ENCODE results near the gene ADAMTS6.
"Not testable (repeated sequence)": the region's sequence is repeated elsewhere in the genome, so short reads cannot be mapped to it uniquely, and the experiment has no call there.

ADAMTS6 gene

DNA sequence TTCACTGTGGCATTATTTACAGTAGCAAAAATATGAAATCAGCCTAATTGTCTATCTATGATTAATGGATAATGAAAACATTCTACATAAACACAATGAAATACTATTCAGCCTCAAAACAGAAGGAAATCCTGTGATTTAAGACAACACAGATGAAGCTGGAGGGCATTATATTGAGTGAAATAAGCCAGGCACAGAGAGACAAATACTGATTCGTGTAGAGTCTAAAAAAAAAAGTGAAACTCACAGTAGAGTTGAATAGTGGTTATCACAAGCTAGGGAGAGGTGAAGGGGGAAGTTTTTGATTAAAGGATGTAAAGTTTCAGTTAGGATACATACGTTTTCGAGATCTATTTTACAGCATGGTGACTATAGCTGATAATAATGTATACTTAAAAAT lies 122.2 kb downstream of the ADAMTS6 start:
- DNase-seq: no peak

DNA sequence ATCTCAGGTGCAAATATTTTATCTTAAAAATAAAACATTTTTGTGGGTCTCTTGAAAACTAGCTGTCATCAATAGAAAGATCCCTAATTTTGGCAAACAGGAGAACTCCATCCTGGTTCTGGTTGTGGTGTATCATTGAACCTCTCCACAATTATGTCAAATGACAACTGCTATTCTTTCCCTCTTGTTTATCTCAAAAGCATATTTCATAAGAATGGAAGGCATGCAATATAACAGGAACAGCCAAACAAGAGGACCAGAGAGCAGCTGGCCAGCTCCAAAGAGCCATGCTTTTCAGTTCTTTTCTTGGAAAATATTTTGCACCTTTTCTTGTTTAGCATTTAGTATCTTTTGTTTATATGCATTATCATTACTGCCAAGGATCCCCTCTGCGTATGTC lies 125.4 kb downstream of the ADAMTS6 start:
- no peak for DNase-seq

DNA sequence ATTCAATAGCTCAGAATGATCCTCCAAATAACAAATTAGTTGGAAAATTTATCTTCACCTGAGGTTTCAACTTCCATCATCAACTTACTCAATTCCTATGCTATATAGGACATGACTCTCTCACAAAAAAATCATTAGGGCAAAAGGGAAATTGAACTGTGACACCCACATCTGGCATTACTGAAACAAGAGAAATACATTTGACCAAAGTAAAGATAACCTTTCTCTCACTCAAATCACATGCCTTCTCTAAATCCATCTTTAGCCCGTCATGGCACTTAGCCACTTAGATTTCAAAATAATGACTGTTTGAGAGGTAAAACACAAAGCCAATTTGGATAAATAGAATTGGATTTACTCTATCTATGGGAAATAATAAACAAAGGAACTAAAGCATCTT lies 126.4 kb downstream of the ADAMTS6 start:
- DNase-seq: no peak

DNA sequence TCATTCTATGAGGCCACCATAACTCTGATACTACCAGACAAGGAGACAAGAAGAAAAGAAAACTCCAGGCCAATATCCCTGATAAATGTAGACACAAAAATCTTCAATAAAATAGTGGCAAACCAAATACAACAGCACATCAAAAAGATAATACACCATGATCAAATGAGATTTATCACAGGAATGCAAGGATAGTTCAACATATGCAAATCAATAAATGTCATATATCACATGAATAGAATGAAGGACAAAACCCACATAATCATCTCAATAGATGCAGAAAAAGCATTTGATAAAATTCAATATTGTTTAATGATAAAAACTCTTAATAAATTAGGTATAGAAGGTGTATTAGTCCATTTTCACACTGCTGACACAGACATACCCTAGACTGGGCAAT lies 139.9 kb downstream of the ADAMTS6 start:
- DNase-seq: no peak

DNA sequence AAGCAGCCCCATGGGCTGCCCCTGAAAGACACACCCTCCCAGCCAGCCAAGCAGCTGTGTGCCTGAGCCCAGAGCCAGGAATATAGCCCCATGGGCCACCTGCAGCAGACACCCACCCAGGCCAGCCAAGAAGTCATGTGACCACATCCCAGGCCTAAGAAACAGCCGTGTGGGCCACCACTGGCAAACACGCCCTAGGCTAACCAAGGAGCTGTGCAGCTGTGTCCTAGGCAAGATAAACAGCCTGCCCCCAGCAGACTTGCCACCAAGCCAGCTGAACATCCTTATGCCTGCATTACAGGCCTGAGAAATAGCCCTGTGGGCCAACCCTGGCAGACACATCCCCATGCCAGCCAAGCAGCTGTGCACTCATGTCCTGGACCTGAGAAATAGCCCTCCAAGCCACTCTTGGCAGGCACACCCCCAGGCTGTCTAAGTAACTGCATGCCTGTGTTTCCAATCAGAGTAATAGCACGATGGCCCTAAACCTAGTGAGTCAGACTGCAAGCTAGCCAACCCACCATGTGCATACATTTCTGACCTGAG lies 143.0 kb downstream of the ADAMTS6 start:
- DNase-seq: no peak

DNA sequence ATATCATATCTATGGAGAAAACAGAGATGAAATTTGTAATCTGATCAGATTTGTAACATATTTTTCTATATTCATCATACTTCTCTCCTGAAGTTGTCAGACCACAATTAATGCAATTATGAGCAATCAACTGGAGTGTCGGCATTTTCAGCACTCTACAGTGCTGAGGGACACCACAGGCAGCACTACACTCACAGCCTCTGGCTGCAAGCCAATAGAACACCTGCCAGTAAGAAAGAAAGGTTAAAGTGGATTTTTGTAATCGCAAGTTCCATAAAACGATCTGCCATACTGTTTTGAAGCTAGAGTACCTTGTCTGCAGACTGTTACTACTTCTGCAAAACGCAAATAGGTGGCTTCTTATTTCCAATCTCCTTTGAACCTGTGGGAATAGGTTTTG lies 147.6 kb downstream of the ADAMTS6 start:
- no peak for DNase-seq

DNA sequence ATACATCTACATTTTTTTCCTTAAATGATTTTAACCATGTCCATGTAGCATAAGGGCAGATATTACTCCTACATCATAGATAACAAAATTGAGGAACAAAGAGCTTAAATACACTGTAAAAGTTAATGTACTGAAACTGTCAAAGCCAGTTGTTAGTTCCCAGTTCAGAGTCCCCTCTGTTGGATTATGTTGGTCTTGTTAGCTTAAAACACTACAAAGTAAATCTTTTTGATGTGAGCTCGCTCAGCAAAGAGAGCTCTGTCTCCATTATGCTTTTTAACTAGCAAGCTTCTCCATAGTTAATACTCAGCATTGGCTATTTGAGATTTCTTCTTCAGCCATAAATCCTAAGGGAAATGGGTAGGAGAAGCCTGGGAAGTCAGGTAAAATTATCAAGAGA lies 149.1 kb downstream of the ADAMTS6 start:
- no peak for DNase-seq

DNA sequence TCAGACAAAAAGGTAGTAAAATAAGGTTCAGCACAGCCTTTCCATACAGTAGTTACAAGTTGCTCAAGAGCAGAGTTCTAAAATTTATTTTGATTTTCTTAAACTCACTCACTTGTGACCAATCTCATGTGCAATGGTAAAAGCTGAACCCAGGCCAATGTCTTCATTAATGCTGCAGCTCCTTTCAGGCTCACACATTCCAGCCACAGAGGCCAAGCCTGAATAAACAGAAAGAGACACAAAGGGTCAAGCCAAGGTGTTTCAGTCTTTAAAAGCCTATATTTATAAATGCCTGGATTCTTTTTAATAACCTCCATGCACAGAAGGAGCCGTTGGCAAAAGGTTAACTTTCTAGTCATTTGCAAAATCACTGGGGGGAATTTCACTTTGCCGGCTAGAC lies 152.5 kb downstream of the ADAMTS6 start:
- peak; percentile 23 for DNase-seq

DNA sequence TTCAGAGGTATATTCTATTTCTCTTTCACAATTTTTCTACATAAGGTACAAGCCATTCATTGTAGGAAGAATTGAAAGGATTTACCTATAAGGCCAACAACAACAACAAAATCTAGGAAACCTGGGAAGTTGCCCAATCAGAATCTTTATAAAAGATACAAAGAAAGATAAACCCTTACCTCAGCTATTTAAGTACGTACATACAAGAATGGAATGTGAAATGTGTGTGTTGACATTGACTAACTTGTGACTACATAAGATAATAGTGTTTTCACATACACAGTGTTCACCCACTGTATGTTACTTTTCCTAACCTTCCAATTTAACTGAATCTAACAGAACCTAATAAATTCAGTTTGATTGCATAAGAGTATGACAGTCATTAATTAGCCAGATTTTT lies 154.1 kb downstream of the ADAMTS6 start:
- peak; percentile 65 for DNase-seq

DNA sequence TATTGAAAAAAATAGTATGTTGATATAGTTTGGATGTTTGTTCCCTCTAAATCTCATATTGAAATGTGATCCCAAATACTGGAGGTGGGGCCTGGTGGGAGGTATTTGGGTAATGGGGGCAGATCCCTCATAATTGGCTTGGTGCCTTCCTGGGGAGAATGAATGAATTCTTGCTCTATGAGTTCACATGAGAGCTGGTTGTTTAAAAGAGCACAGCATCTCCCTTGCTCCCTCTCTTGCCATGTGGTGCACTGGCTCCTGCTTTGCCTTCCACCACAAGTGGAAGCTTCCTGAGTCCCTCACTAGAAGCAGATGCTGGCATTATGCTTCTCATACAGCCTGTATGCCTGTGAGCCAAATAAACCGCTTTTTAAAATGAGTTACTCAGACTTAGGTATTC lies 154.8 kb downstream of the ADAMTS6 start:
- DNase-seq: peak; percentile 76

DNA sequence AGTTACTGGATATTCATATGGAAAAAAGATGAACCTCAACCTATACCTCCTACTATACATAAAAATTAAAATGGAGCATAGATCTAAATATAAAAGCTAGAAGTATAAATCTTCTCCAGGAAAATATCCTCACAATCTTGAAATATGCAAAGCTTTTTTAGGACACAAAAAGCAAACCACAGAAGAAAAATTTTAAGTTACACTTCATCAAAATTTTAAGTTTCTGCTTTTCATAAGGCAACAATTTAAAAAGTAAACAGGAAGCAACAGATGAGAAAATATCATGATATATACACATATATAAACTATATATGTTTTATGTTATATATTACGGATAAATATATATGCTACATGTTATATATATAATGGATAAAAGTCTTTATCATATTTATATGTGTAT lies 157.5 kb downstream of the ADAMTS6 start:
- DNase-seq: no peak

DNA sequence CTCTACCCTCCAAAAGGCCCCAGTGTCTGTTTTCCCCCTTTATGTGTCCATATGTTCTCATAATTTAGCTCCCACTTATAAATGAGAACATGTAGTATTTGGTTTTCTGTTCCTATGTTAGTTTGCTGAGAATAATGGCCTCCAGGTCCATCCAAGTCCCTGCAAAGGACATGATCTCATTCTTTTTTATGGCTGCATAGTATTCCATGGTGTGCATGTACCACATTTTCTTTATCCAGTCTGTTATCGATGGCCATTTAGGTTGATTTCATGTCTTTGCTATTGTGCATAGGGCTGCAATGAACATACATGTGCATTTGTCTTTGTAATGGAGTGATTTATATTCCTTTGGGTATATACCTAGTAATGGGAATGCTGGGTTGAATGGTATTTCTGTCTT lies 161.0 kb downstream of the ADAMTS6 start:
- DNase-seq: not testable (repeated sequence)

DNA sequence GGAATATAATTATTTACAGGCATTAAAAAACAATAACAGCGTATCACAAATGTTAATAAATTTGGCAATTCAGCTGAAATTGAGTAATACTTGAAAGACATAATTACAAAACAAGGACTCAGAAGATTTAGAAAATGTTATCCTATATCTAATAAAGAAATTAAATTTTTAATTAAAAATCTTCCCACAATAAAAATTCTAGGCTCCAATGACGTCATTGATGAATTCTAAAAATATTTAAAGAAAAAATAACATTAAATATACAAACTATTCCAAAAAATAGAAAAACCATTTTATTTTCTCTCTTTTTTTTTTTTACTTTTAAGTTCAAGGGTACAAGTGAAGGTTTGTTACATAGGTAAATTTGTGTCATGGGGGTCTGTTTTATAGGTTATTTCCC lies 161.5 kb downstream of the ADAMTS6 start:
- no peak for DNase-seq

DNA sequence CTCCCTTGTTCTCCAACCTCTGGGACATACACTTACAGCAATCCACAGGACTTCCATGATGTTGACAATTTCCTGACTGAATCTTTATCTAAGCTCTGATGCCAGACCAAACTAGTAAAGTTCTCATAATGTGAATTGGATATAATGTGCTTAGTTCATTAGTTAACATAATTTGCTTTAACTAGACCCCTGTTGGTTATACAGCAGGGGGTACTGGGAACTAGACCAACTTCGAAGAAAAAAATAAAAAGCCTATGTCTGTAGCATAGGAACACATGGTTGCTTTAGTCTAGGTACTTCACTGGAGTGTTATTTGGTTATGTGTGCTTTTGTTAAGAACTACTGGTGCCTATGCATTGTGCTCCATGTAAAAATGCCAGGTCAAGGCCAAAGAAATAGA lies 173.8 kb downstream of the ADAMTS6 start:
- no peak for DNase-seq

DNA sequence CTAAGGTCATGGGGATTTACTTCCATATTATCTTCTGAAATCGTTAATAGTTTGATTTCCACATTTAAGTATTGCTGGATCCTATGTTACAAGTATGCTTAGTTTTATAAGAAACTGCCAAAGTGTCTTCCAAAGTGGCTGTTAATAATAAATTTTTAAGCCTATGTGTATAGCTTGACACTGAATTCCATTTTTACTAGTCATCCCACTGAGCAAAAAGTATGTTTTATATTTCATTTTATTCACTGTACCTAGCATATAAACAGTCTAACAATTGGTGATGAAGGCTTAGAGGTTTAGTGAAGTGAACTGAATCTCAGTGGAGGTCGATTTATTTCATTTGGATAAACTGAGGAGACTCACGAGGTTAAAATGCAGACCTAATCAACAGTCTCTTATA lies 174.6 kb downstream of the ADAMTS6 start:
- DNase-seq: peak; percentile 48

DNA sequence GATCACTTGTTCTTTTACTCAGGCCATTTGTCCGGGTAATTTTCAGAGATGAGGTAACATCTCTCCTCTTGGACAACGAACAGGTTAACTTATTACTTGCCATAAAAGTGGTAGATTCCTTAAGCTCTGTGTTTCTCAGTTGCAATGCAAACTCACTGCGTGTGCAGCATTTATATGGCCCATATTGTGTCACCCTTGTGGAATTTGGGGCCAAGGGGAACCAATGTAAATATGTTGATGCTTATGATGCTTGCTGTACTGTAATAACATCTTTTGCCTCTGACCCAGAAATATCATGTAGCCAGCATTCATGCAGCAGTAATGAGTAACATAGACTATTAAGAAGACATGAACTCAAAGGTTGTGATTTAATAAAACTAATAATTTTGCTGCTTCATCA lies 175.8 kb downstream of the ADAMTS6 start:
- peak; percentile 66 for DNase-seq

DNA sequence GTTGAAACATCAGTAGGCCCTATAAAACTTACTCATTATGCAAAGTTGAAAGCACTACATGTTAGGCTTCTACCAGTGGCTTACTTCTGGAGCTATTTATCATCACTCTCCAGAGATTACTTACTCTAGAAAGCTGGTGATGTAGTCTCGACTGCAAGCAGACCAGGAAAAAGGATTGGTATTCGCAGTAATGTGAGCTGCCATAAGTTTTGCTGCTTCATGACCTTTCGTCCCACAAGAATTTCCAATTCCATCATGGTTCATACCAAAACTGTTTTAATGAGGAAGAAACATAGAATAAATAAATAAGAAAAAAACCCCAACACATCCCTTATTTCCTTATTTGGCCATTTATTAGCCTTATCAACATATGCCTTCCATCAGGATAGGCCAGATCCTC lies 181.9 kb downstream of the ADAMTS6 start:
- peak; percentile 83 for DNase-seq

DNA sequence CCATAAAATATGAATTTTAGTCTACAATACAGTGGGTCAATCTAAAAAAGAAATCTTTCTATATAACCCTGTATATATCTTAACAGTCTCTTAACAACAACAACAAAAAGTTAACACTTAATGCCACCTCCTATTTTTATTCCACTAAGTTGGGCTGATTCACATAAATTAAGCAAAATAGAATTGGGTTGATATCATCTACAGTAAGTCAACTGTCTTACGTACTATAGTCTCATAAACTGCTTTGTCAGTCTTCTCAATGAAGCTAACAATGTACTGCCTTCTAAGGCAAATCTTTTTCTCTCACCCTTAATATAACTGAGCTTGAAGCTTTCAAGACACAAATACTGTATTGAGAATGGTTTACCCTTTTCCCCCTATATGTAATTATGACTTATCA lies 185.7 kb downstream of the ADAMTS6 start:
- no peak for DNase-seq

DNA sequence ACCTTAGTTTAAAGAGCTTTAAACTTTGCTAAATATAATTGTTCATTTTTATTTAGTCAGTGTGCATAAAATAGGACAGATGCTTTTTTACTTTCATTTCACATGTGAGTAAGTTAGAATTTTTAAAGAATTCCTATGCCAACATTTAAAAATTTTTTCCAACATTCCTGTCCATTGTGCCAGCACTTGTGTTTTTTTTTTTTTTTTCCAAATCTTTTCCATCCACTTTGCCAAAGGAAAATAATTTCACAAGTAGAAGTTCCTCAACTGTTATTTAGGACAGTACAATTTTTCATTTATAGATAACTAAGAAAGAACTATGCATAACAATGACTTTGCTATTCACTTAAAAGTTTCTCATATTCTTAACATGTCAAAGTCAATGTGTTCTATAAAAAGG lies 189.5 kb downstream of the ADAMTS6 start:
- no peak for DNase-seq

DNA sequence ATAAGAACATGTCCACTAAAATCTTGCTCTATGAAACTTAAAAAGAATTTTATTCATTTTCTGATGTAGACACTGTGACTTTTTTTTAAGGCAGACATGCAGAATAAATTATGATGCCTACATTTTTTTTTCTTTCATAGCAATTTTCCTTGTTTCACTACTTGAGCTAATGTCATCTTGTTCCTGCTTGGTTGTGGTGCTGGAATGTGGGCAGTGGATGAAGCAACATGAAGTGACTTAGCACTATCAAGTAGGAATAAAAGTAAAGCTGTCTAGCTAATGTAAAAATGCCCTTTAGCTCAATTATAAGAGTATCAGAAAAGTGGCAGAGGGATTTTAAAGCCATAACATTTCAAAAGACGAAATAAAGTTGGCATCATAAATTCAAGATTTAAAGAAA lies 191.0 kb downstream of the ADAMTS6 start:
- DNase-seq: peak; percentile 15

DNA sequence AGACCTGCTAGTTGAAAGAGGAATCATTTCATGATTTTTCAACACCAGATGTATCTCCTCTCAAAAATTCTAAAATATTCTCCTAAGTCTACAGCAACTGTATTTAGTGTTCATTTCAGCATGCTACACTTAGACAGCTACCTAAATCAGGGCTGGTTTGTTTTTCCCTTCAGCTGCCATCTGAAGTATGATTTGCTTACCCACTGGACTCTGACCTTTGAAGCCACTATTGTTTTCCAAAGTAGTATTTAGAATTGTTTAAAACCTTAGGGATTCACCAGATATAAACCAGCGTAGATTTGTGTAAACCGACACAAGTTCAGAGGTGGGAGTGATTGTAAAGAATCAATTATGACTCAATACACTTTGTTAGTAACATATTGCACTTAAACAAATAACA lies 193.1 kb downstream of the ADAMTS6 start:
- DNase-seq: no peak

DNA sequence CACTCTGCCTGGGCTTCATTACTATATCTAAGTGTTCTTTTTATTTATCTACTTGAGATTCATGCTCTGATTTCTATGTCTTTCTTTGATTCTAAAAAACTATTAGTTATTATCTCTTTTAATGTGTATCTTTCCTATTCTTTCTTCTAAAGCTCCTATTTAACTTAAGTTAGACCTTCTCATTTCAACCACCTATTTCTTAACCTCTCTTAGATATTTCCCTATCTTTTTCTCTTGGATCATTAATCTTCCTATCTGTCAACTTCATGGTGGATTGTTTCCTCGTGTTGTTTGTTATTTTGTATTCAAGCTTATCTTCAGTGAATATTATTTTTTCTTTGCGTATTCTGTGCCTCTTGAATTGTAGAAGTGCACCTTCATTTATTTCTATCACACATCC lies 202.1 kb downstream of the ADAMTS6 start:
- DNase-seq: no peak

DNA sequence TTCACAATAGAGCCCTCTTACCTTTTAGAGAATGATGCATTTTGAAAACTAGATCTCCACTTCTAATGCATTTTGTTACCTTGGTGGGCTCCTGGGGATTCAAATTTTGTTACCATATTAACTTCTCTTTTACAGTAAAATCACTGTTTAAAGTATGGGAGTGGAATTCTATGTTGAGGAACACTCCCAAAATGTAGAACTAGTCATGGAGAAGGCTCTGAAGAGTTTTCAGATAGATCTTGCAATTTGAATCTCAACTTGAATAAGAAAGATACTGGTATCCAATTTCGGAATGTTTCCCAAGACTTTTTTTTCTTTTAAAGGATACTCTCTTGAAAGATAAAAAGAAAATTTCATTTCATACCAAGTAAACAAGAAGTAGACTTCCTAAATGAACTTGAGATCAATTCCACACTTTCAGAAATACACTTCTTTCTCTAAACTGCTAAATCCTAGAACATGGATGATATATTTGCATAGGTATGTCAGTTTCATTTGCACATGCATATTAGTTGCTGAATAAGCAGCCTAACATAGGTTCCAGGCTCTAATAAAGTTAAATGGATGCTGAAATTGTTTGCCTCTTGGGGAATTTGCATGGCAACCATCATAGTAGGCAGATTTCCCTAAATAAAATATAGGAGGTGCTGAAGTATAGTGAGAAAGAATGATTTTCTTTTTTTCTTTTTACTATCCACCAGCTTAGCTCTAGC lies 205.4 kb downstream of the ADAMTS6 start:
- DNase-seq: no peak

DNA sequence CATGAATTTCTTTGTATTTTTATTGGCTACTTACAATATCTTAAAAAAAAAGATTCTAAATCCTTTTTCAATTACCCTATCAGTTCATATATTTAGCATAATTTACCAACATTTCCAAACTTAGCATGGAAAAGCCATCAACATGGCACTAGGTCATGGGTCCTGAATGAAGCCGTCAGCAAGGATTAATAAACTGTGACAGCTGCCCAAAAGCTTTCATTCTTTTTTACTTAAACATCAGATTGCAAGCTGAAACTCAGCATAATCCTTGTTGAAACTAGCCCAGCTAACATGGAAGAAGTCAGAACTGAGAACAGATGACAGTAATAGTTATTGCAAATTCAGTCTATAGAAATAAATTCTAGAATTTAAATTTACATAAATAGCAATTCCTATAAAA lies 209.8 kb downstream of the ADAMTS6 start:
- DNase-seq: no peak

DNA sequence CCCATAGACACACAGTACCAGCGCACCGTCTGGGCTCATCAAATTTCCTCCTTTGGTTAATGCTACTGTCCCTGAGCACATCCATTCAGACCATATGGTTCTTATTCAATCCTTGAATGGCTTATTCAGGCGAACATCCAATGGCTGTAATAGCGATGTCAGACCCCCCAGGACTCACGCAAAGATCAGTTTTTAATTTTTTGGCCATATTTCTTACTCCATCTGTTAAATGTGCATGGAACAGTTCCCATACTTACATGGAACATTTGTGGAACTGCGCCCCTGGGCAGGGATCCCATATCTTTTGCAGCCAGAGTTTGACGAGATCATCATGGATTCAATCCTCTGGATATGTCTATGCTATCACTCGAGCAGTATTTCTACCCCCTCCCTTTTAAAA lies 213.2 kb downstream of the ADAMTS6 start:
- DNase-seq: no peak

Measured in fibroblast of skin of right biceps (primary cell).